Activated CD4-positive, alpha-beta T cell treated with anti-CD3 and anti-CD28 coated beads, Interleukin-2, amount 50 U/mL, for 16 hours (primary cell): ENCODE data around the gene WNK2.
"Not testable (repeated sequence)": the region's sequence is repeated elsewhere in the genome, so short reads cannot be mapped to it uniquely, and the experiment has no call there.

Experiments
- DNase-seq: peaks from one replicate; pipeline ENCODE4 v3.0.0-alpha.2; 2020

Gene WNK2

DNA sequence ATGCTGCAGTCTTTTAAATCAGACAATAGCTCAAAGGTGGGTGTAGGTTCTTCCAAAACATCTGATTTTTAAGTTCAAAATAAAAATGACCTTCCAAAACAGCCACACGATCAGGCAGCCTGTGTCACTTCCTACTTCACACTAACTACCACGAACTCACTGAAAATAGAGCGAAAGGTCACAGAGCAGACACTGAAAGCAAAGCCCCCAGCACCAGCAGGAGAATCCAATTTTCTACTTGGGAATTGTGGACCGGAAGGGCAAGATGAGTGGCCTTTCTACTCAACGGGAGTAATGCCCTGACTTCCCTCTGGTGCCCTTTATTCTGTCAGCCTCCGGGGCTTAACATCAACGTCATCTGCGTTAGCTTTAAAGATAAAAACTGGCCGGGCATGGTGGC, 159.7 kb downstream of the WNK2 start:
- no peak for DNase-seq

GRCh38 chr9:93345643-93346230, 161.8 kb downstream of the WNK2 start:
- DNase-seq, result no peak

GRCh38 chr9:93346231-93347112, 162.5 kb downstream of the WNK2 start:
- no peak for DNase-seq

GRCh38 chr9:93347371-93347975, 163.5 kb downstream of the WNK2 start:
- DNase-seq, result not testable (repeated sequence)

GRCh38 chr9:93353413-93354310, 169.7 kb downstream of the WNK2 start:
- not testable (repeated sequence) for DNase-seq

DNA sequence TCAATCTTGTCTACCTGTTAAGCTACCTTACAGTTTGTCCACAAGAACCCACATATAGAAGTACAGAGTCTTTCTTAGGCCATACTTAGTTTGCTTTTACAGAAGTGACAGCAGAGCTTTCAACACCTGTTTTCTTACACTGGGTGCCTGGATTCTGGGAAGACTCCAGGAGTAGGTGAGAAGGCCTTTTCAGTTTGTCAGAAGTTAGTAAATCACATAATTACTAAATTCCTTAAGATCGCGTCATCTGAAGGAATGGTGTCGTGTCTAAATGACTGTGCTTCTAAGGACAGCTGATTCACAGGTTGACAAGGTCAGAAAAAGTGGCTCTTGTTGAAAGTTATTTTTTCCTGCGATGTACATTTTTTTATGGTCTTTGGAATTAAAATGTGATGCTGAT, 170.5 kb downstream of the WNK2 start:
- no peak for DNase-seq

DNA sequence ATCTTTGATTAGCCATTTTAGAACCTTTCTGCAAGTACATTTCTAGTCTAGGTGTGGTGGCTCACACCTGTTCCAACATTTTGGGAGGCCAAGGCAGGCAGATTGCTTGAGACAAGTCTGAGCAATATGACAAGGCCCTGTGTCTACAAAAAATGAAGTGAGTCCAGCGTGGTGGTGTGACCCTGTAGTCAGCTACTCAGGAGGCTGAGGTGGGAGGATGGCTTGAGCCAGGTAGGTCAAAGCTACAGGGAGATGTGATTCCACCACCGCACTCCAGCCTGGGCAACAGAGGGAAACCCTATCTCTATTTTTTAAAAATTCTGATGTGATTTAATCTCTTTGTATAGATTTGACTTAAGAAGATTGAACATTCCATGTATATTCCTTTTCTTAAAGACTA, 171.9 kb downstream of the WNK2 start:
- DNase-seq, result no peak

GRCh38 chr9:93357649-93358048, 173.7 kb downstream of the WNK2 start:
- DNase-seq, result peak; percentile 6

DNA sequence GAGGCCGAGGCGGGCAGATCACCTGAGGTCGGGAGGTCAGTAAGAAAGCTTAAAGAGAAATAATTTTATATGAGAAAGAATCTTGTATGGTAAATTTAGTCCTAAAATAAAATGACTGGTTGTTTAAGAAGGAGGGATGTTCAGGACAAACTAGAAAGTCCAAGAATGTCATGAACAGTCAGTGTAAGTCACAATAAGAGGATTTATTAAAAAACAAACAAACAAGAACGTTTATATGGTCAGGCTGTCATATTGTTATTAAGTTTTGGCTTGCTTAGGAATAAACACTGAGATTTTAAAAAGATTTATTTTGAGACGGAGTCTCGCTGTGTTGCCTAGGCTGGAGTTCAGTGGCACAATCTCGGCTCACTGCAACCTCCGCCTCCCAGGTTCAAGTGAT, 176.0 kb downstream of the WNK2 start:
- DNase-seq, result not testable (repeated sequence)

DNA sequence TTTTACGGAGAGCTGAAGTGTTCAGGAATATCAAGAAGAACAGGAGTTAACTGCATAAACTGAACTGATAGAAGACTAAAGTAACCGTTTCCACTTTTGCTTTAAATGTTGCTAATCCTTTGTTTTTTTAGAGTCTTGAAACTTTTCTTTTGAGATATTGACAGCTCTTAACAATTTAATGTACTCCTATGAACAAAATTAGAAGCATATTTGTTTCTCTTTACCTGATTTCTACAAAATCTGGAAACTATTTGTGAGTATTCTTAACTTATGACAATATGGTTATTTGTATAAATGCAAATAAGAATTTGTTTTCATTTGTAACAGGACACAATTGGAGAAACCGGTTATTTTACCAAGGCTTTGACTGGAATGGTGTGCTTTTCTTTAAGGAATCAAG, 178.1 kb downstream of the WNK2 start:
- DNase-seq, result no peak

- DNase-seq, result no peak
Measured at GRCh38 chr9:93364734-93365426, 180.9 kb downstream of the WNK2 start.

- DNase-seq, result no peak
Measured at GRCh38 chr9:93365427-93366118, 181.6 kb downstream of the WNK2 start.

GRCh38 chr9:93366119-93366447, 182.1 kb downstream of the WNK2 start:
- DNase-seq, result no peak

- not testable (repeated sequence) for DNase-seq
Measured at GRCh38 chr9:93366486-93366885, 182.5 kb downstream of the WNK2 start.

DNA sequence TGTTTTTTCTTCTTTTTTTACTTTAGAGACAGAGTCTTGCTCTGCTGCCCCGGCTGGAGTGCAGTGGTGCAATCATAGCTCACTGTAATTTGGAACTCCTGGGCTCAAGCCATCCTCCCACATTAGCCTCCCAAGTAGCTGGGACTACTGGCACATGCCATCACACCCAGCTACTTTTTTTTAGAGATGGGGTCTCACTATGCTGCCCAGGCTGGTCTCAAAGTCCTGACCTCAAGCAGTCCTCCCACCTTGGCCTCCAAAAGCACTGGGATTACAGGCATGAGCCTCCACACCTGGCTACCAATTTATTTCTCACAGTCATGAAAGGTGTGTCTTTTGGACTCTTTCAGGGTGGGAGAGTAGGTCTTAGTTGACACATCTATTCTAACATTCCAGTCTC, 184.5 kb downstream of the WNK2 start:
- no peak for DNase-seq

GRCh38 chr9:93369686-93370085, 185.7 kb downstream of the WNK2 start:
- DNase-seq, result no peak
